HG03460 (cell line): ENCODE results near the gene CELF2.
"Not testable (repeated sequence)": the region's sequence is repeated elsewhere in the genome, so short reads cannot be mapped to it uniquely, and the experiment has no call there.

Experiments
- ATAC-seq: cut with Tn5 transposase; IDR thresholded peaks from one replicate; pipeline ENCODE4 v1.9.1; 2021; ENCODE audit not compliant: unreplicated experiment

Gene CELF2

DNA sequence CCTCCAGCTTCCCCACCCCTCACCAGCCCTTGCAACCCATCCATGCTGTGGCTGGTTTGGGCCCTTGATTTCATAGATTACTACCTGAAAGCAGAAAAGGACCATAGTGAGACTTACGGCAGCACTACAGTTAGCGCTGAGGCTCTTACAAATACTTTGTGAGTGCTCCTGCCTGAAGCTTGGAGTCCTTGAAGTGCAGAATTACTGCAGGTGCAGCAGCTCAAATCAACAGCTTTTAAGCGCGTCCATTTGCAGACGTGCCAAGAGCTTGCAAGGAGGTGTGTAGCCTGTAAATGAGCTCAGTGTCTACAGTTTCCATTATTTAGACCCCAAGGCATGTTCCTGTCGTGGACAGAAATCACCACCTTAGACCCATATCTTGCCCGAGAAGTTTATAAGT lies 103.0 kb downstream of the CELF2 start:
- no peak for ATAC-seq

DNA sequence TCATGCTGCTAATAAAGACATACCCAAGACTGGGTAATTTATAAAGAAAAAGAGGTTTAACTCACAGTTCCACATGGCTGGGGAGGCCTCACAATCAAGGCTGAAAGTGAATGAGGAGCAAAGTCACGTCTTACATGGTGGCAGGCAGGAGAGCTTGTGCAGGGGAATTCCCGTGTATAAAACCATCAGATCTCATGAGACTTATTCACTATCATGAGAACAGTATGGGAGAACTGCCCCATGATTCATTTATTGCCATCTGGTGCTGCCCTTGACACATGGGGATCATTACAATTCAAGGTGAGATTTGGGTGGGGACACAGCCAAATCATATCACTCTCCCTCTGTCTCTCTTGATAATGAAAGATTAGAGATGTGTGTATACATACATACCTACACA lies 106.2 kb downstream of the CELF2 start:
- not testable (repeated sequence) for ATAC-seq

DNA sequence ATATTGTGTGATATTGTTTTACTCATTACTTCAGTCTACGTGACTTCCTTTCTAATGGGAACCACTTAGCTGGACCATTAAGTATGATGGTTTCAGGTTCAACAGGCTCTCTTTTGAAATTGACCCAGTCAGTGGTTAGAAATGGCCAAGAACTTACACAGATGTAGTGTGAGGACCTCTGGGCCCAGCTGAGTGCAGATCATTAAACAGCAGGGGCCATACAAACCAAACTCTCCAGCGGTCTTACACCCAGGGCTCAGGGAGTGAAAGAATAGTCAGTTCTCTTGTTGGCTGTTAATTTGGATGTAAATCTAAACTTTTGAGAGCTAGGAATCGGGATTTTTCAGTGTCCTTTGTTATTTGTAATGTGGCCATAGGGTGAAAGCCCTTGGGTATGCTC lies 107.3 kb downstream of the CELF2 start:
- no peak for ATAC-seq

DNA sequence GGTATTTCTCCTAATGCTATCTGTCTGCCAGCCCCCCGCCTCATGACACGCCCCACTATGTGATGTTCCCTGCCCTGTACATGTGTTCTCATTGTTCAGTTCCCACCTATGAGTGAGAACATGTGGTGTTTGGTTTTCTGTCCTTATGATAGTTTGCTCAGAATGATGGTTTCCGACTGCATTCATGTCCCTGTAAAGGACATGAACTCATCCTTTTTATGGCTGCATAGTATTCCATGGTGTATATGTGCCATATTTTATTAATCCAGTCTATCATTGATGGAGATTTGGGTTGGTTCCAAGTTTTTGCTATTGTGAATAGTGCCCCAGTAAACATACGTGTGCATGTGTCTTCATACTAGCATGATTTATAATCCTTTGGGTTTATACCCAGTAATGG lies 109.3 kb downstream of the CELF2 start:
- not testable (repeated sequence) for ATAC-seq

DNA sequence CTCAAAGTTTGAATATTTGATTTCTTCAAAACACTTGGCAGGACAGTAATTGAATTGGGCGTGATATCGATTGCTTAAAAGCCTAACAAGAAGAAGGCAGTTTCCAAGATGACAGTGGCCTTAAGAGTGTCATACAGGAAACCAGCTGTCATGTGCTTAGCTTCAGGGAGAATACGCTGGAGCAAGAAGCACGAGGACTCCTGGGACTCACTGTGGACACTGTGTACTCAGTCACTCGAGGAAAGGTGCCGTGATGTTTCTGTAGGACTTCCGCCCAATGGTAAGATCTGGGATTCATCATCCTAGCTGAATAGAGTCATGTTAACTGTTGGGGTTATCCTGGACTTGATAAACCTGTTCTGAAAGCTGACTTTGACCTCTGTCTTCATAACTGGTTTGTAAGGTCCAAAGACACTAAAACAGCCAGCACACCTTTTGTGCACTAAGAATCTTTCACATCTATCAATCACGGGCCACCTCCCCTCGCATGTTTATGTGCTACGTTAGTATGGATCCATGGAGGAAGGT lies 113.5 kb downstream of the CELF2 start:
- no peak for ATAC-seq

DNA sequence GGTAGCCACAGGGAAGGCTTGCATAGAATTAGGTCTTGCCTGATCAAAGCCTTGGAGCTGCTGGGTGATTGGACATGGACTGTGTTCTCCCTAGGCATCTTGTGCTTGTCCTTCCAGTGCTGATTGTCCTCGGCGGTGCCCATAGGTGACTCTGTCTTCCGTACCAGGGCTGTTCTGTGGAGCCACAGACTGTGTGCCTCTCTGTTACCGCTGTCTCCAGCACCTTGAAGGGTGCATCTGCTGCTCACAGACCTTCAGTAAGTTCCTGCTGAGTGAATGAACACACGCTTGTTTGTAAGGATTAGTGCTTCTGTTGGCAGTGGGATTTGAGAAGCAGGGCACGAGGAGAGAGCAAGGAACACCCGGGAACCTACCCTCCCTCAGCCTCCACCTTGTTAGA lies 116.7 kb downstream of the CELF2 start:
- no peak for ATAC-seq

DNA sequence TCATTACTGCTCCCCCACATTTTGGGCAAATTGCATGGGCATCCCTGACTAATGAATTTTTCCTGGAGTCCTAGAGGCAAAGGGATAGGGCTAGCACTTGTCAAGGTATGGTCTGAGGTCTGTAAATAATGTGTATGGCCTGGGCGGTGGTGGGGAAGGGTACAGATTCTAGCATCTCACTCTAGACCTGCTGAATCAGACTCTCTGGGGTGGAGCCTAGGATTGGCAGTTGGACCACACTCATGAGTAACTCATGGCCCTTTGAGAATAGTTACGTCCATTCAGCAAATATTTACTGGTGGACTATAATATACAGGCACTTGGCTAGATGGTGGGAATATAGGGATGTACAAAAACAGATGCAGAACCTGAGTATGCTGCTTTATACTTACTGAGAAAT lies 118.0 kb downstream of the CELF2 start:
- no peak for ATAC-seq

DNA sequence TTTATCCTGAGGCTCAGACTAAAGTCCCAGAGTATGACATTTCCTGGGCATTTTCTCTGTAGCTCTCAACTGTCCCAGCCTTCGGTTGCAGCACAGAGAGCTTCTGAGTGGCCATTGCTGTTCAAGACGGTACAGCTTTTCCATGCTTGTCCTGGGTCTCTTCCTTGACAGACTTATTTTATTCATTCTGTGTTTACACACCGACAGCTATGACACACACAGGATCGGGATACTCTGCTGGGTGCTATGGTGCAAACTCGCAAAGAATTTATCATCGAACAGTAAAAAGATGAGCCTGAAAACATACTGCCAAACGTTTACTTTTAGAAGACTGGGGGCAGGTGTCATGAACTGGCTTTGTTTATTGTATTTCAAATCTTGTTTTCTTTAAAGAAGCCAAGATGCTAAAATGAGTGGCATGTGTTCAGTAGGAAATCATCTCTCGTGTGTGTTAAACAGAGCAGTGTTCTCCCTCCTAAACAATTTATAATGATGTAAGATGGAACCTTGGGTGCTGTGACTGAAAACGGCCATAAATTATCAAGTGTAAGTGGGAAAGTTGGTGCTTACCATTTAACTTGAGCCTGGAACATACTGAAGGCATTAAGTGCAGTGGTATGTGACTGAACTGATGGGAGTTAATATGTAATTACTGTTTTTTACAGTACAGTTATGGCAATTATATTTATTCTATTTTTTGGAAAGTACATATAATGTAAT lies 120.8 kb downstream of the CELF2 start:
- ATAC-seq = no peak

DNA sequence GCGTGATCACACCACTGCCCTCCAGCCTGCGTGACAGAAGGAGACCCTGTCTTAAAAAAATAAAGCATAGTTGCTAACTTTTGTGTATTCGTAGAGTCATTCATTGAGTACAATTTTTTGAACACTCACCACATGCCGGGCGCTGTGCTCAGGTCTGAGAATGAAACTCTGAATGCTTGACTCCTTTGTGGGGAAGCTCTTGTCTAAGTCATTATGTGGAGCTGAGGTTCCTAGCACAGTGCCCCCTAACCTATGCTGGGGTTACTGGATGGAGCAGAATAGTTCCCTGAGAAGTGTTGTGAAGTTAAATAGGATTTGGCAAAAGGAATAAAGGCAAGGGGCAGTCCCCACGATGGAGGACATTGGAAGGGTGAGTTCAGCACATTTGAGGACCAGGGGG lies 123.3 kb downstream of the CELF2 start:
- ATAC-seq = no peak

DNA sequence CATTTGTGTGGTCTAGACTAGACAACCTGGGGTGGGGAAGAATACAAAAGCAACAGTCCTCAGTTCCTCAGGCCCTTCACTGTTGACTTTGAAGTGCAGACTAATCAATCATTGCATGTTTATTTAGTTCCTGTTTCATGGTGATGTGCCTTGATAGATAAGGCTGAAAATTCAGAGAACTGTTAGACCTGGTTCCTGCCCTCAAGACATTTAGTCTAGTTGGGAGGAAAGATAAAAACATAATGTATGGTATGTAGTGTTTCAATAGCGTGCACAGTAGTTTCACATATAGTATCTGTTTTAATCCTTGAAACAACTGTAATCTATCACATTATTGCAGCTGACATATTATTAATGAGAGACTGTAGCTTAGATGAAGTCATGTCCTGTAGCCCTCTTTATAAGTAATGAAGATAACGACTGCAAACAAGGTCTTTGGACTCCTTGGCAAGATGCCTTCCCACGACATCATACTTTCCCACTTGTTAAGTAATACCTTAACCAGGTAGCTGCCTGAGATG lies 124.0 kb downstream of the CELF2 start:
- no peak for ATAC-seq

DNA sequence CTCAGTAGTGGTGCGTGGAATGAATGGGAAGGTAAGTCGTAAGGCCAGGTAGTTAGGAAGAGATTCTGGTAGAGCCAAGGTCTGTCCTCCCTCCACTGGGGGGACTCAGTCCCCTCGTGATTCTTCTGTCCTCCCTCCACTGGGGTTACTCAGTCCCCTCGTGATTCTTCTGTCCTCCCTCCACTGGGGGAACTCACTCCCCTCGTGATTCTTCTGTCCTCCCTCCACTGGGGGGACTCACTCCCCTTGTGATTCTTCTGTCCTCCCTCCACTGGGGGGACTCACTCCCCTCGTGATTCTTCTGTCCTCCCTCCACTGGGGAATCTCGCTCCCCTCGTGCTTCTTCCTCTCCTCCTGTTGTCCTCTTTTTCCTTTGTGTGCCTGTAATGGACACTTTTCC lies 125.1 kb downstream of the CELF2 start:
- ATAC-seq = no peak

DNA sequence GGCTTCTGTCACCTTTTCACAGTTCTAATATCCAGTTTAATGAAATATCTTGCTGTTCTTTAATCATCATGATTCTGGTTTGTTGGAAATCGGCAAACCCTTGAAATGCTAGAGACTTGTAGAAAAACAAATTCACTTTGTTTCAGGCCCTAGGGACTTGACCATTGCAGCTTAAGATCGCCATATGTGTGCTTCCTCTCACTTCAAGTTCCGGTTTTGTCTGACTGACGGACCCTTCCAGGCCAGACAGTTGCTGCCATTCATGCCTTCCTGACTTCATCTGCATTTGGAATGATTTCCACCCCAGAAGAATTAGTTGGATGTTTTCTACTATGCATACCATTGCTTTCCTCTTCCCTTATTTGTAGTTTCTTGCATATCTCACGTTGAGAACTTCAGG lies 125.6 kb downstream of the CELF2 start:
- ATAC-seq = no peak

DNA sequence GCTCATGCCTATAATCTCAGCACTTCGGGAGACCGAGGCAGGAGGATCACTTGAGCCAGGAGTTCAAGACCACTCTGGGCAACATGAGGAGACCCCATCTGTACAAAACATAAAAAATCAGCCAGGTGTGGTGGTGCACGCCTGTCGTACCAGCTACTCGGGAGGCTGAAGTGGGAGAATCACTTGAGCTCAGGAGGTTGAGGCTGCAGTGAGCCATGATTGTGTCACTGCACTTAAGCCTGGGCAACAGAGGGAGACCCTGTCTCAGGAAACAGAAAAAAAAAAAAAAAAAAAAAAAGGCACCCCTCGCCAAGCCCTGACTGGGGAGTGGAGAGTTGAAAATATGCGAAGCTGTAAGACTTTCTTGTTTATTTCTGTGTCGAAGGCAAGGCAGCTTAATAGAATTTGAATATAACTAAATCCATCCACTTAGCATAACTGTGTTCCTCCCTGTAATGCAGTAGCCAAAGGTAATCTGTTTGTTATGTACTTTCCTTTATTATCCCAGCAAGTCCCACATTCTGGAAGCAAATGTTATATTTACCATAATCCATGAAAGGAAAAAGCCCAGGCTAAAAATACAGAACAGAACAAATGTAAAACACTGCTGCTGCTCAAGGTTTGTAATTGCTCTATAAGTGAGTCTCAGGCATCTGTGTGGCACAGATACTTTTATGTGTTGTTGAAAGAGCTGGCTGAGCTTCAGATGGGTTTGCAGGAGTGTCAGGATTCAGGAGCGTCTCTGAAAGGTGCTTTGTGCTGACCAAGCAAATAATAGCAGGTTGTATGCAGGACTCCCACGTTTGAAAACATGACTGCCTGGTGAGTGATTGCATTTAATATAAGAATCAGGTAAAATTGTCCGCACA lies 127.2 kb downstream of the CELF2 start:
- ATAC-seq = peak; percentile 11

DNA sequence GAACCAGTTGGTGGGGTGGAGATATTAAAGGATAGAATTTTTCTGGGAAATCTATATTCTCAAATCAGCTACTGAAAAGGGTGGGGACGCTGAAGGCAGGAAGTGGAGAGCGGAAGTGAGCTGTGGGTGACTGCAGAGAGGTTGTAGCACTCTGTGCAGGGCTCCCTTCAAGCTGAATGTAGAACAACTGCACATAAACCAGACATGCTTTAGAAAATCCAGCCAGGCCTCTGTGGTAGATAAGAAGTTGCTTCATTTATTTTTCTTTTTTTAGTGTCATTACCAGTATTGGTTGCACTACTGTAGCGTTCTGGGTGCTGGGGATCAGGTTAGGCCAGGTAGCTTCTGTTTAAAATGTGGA lies 127.8 kb downstream of the CELF2 start:
- ATAC-seq = peak; percentile 82

DNA sequence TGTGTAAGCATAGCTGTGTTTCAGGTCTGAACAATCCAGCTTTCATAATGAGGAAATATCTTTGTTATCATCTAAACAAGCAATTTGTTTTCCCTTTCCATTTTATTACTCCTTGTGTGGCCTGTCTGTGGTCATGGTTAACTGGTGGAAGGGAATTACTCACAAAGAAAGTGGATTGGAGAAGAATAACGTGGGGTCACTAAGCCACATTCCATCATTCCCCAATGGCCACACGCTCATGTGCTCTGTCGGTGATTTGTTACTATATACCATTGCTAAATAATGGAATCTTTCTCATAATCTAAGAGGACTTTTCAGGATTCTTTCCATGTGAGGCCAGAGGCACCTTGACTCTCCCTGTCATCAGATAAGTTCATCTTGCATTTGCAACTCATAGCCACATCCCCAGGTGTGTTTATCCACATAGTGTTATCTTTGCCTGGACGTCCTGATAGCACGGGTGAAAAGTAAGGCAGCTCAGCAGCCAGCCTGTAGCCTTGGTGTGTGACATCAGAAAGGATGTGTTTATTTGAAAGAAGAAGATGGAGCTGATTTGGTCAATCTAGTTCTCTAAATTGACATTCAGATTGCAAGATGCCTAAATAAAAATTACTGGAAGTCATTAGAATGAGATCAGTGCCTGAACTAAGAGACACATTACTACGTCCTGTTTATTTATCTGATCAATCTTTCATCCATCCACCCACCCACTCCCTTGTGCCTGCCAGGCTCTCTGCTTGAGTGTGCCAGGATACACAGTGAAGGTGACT lies 128.9 kb downstream of the CELF2 start:
- no peak for ATAC-seq

DNA sequence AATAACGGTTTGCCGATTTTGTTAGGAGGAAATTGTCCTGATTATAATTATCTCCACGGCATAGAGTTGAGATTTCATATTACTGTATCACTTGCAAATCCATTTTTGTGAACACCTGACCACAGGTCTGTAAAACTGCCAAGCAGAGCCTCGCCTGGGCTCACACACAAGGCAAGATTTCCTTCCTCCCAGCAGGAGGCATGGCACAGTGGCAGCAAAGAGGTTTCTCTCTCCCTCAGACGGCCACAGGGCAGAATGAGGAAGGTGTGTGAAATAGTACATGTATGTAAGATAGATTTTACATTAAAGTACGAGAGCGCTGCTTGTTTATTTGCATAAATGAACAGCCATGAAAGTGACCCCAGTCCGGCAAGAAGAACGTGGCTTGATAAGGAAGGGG lies 130.1 kb downstream of the CELF2 start:
- ATAC-seq = no peak

DNA sequence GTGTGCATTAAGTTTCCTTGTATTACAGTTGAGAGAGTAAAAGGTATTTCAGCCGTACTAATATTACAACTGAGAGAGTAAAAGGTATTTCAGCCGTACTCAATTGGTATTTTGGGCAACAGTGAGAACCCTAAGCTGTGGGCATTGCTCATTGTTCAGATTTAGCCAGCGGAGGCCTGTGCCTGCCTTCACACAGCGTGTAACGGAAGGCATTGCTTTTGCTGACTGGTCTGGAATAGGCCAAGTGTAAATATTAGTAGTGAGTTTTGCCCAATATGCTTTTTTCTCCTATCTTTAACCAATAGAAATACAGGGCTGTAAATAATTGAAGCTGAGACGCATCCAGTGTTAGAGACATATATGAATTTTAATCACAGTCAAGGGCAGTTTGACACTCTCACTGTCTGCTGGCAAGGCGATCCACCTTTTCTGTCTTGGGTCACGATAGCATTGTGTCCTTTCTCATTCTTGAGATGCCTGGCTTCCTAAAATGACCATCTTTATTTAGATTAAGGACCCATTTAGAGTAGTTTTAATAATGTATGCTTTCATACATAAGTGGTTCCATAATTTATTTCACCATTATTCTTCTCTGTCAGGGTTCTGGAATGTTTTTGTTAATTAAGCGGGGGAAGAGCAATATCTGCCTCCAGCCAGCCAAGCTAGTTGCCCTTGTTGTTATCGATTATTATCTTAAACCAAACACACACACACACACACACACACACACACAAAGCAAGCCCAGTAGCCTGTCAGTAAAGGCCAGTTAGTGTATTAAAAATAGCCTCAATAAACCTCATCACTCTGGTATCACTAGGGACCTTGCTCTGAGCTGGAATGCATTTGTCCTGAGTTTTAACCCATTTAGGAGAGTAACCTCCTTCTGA lies 130.7 kb downstream of the CELF2 start:
- no peak for ATAC-seq

DNA sequence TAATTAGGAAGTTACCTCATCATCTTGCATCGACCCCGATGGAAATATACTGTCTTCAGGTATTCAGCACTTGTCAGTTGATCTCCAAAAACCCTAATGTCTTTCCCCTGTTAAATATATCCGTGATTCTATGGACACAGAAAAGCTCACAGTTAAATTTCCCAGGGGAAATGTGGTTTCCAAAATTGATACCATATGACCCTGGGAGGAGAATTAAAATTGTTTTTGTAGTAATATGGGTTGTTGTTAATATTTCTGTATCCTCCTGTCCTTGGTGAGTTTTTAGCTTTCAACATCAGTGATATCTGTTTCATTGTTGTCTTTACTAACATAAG lies 132.1 kb downstream of the CELF2 start:
- no peak for ATAC-seq

DNA sequence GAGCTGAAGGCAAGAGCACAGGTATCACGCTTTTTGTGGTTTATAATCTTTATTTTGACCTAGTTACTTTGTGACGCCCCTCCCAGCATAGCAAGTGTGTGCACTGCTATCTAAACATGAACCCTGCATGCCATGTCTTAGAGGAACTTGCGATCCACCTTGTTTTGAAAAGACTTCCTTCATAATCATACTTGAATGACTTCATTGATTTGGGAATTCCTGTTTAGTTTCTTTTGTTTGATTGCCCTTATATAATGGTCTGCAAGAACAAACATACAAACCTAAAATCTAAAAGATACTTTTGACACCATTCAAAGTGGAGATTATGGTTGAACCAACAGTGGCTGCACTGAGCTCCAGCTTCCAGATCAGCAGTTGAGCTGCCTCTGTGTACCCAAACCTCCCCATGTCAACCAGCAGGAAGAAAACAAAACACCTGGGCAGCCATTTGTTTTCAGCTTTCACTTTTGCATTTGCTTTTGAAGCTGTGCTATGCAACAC lies 132.6 kb downstream of the CELF2 start:
- ATAC-seq = no peak

DNA sequence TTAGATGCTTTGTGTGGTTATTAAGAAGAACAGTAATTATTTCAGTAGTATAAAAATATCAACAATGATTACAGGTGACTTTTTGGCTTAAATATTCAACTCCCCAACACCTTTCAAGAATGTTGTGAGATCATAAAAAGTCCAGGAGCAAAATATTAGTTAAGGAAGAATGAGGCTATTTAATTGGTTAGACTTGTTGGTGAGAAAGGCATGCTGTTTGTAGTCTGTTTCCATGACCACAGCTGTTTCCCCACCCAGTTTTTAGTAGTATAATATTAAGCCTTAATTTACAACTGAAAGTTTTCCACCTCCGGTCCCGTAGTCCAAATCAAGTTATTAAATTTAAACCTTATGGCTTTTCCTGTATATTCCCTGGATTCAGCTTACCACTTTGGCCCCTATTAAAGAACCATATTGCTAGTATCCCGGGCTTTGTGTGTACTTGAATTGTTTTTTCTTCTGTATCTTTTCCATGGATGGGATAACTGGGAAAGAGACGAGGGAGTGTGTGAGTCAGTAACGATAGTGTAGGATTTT lies 133.3 kb downstream of the CELF2 start:
- ATAC-seq = no peak
